Activated T-helper 2 cell treated with anti-CD3 and anti-CD28 coated beads, Interferon-gamma antibody, Interleukin-2, Interleukin-4, amounts not matched to agents 10 μg/mL and 5 μg/mL and 100 μg/mL, durations not matched to agents 14 hours and 24 hours and 36 hours (primary cell): ENCODE measurements around the gene SLC17A8. TPM values are rescaled to one million over a fixed set of nuclear protein-coding genes. Genes with fewer than 3 reads are reported as not detected.

ENCODE experiments used
- DNase-seq: peaks from one replicate; pipeline ENCODE4 v3.0.0; 2021; ENCODE audit warnings: low spot score
- H3K27ac Mint-ChIP-seq: one replicate; pipeline ENCODE4 v1.8.0; 2021; ENCODE audit warnings: mixed read lengths
- H3K27me3 Mint-ChIP-seq: one replicate; pipeline ENCODE4 v1.8.0; 2021; ENCODE audit warnings: low read depth, mixed read lengths
- H3K36me3 Mint-ChIP-seq: one replicate; pipeline ENCODE4 v1.8.0; 2021; ENCODE audit warnings: low read depth, mixed read lengths
- H3K4me1 Mint-ChIP-seq: one replicate; pipeline ENCODE4 v1.8.0; 2021; ENCODE audit warnings: low read depth, mixed read lengths
- H3K4me3 Mint-ChIP-seq: one replicate; pipeline ENCODE4 v1.8.0; 2021; ENCODE audit warnings: low read depth, mild to moderate bottlenecking, moderate library complexity, mixed read lengths
- H3K9me3 Mint-ChIP-seq: one replicate; pipeline ENCODE4 v1.8.0; 2021; ENCODE audit warnings: mixed read lengths
- intact Hi-C: fragments of 100-400 bp; cut with micrococcal nuclease; formaldehyde crosslinking; loops from one replicate; pipeline ENCODE4 v1.15.1; 2023
- total RNA-seq: library from RNA; stranded (reverse); gene quantifications from 2 replicates; pipeline ENCODE4 v1.2.3, GENCODE V29; 2022

Gene SLC17A8
- total RNA-seq, 1 donor from 2014 or later: not detected

DNA sequence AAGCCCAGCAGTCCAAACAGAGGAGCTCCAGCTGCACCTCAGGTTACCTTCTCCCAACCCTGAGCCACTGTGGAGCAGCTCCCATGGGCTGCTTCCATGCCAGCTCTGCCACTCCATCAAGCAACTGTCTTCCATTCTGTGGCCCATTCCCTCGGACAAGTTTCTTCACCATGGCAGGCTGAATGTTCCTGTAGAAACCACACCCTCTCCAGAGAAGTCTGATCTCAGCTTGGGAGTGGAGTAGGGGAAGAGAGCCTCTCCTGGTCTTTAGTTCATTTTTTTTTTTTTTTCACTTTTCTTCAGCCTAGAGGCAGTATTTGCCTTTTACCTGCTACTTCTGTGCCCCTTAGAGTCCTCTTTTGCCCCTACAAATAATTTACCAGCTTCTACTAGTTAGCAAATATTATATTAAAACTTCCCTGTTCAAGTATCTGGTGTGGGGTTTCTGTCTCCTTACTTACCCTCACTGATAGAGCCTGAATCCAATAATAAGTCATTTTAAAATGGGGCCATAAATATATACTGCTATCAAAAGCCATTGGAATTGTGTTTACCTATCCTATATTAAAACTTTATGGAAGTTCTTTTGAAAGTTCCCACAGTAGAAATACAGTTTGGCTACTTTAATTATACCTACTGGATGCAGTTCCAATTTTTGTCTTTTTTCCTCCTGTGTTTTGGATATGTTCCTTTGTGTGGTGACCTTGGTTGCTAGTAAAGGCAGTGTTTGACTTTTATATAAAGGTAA is 11.7 kb upstream of the SLC17A8 start:
- no peak for DNase-seq
- Mint-ChIP-seq H3K27ac (no peak overlapping the region), H3K27me3 (peaks cover under 1% of the 10 kb centered on the region), H3K4me3 (no peak overlapping the region), H3K4me1 (no peaks in the 10 kb centered on the region), H3K9me3 (no peaks in the 10 kb centered on the region), H3K36me3 (peaks cover 4% of the 10 kb centered on the region)
- intact Hi-C loops: no loop called here

DNA sequence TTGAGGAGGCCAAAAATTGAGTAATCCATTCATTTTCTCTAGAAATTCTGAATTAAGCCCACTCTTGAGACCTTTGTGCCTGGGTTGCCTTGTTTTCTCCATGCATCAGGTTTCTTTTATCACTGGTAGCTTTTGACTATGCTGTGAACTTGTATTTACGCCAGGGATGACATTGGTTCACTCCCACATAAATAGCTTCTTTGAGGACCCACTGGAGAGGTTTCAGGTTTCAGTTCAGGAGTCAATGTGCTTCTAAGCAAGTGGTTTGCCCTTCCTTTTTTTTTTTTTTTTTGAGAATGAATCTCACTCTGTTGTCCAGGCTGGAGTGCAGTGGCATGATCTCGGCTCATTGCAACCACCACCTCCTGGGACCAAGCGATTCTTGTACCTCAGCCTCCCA is 10.2 kb upstream of the SLC17A8 start:
- H3K4me1 Mint-ChIP-seq: no peaks in the 10 kb centered on the region
- H3K36me3 Mint-ChIP-seq: peaks cover 4% of the 10 kb centered on the region
- intact Hi-C loops: no loop called here
- peaks cover 9% of the 10 kb centered on the region for H3K27me3 Mint-ChIP-seq
- no peak for DNase-seq
- no peak overlapping the region for H3K4me3 Mint-ChIP-seq
- no peak overlapping the region for H3K27ac Mint-ChIP-seq
- H3K9me3 Mint-ChIP-seq: no peaks in the 10 kb centered on the region

DNA sequence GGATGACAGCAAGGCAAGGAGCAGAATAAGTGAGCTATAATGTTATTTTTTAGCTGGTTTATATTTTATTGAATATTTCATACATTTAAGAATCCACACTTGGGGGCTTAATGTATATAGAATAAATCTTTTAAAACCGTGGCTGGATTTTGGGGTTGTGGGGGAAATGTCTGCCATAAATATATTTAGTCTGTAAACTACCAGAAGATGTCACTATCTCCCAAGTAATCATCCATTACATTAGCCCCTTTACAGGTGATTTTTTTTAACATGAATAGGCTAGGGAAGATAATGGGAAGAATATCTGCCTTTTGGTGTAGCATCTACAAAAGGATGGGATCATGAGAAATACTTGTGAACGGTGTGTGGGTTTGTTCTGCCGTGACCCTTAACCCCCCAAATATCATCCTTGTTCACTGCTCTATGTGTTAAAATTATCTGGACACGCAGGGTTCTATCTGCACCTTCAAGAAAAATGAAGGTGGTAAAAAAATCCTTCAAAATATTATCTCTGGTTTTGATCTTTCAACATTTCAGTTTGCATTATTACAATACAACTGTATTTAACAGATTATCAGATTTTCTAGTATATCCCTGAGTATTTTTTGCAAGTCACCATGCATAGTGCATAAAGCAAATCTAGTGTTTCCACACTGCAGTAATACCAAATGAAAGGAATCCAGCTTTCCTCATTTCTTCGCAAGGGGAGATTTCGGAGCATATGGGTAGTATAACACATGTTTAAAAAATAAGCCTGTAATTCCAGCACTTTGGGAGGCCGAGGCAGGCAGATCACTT is 8.0 kb upstream of the SLC17A8 start:
- Mint-ChIP-seq H3K4me1 (no peaks in the 10 kb centered on the region), H3K27me3 (peaks cover 12% of the 10 kb centered on the region), H3K4me3 (no peak overlapping the region), H3K9me3 (no peaks in the 10 kb centered on the region), H3K36me3 (no peaks in the 10 kb centered on the region), H3K27ac (no peak overlapping the region)
- intact Hi-C loops: no loop called here
- no peak for DNase-seq

DNA sequence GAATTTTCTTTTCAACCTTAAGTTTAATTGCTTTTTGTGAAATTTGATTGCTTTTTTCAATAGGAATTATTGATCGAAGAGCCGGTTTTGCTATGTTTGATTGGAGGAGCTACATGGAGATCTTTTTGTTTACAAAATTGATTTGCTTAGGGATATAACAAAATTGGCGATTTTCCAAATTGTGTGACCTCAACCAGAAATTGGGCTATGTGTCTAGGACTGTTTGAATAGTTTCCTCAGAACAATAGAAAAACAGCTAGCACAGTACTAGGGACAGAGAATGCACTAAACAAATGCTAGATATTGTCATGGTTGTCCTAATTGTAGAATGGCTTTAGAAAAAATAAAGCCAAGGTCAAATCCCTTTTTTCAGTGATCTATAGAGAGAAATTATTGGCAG is 2.4 kb downstream of the SLC17A8 start:
- Mint-ChIP-seq H3K9me3 (no peaks in the 10 kb centered on the region), H3K4me3 (no peak overlapping the region), H3K36me3 (no peaks in the 10 kb centered on the region), H3K4me1 (no peaks in the 10 kb centered on the region), H3K27me3 (peaks cover 23% of the 10 kb centered on the region), H3K27ac (no peak overlapping the region)
- intact Hi-C loops: no loop called here
- no peak for DNase-seq

DNA sequence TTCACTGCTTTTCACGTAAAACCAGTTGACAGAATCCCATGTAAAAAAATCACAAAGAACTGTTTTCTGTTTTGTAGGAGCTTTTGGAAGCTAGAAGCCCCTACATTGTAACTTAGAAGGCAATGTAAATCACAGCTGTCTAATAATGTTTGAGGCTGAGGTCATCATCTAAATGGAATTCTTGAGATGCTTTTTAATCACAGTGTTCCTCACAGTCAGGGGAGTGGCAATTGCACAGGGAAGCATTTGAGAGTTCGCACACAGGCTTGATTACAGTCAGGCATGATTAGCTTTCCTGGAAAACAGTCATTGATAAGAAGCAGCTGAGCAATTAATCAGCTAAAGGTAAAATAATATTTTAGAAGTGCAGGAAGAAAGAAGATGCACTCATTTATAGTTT is 2.9 kb downstream of the SLC17A8 start:
- intact Hi-C loops: no loop called here

DNA sequence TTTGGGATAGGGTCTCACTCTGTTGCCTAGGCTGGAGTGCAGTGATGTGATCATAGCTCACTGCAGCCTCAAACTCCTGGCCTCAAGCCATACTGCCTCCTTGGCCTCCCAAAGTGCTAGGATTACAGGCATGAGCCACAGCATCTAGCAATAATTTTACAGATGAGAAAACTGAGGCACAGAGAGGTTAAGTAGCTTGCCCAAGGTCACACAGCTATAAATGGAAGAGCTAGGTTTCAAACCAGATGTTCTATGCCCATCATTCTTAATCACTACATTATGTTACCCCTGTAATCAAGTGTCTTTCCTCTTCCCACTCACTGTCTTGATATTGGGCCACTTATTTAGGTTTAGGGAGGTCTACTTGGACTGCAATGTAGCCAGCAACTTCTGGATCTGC is 3.6 kb downstream of the SLC17A8 start:
- H3K27me3 Mint-ChIP-seq: peaks cover 16% of the 10 kb centered on the region
- intact Hi-C loops: no loop called here
- H3K27ac Mint-ChIP-seq: no peak overlapping the region
- DNase-seq: no peak
- no peaks in the 10 kb centered on the region for H3K36me3 Mint-ChIP-seq
- no peak overlapping the region for H3K4me3 Mint-ChIP-seq
- H3K4me1 Mint-ChIP-seq: no peaks in the 10 kb centered on the region
- H3K9me3 Mint-ChIP-seq: no peaks in the 10 kb centered on the region

More for the DNA sequence above, 2.9 kb downstream of the SLC17A8 start:
- Mint-ChIP-seq H3K4me1 (no peaks in the 10 kb centered on the region), H3K27me3 (peaks cover 18% of the 10 kb centered on the region), H3K9me3 (no peaks in the 10 kb centered on the region), H3K27ac (no peak overlapping the region), H3K4me3 (no peak overlapping the region), H3K36me3 (no peaks in the 10 kb centered on the region)
- no peak for DNase-seq

DNA sequence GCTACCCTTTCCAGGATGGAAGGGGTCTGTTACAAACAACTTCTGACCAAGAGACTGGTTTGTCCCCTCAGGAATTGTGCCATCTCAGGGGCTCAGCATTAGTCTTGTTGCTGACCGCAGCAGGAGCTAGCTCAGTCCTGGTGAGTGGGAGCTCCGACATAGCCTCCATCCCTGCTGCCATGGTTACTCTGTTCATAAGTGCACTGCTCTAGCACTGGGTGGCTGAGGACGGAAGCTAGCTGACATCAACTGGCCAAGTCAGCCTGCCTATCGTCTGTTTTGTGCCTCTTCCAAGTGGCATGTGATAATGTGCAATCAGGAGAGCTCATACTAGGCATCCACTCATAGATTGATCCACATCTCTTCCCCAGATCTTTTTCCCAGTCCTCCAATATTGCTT is 7.5 kb downstream of the SLC17A8 start:
- Mint-ChIP-seq H3K9me3 (no peaks in the 10 kb centered on the region), H3K4me3 (no peak overlapping the region), H3K27ac (no peak overlapping the region), H3K4me1 (no peaks in the 10 kb centered on the region), H3K36me3 (no peaks in the 10 kb centered on the region), H3K27me3 (peaks cover 2% of the 10 kb centered on the region)
- intact Hi-C loops: no loop called here
- DNase-seq: no peak

DNA sequence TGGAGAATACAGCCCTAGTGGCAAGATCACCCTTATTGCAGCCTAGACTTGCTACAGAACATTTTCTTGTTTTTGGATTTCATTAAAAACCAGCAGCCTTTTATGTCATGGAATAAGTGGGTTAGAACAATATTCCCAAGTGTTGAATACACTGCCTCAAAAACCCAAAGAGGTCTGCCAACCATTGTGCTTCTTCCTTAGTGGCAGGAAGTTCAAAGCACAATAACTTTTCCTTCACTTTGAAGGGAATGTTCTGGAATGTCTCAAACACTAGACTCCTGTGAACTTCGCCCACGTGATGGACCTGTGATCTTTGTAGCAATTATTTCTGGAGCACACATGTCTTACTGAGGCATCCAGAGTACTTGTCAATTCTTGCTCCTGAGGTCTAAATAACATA is 8.5 kb downstream of the SLC17A8 start:
- peaks cover 4% of the 10 kb centered on the region for H3K27me3 Mint-ChIP-seq
- H3K9me3 Mint-ChIP-seq: no peaks in the 10 kb centered on the region
- no peak overlapping the region for H3K27ac Mint-ChIP-seq
- H3K36me3 Mint-ChIP-seq: no peaks in the 10 kb centered on the region
- no peak for DNase-seq
- intact Hi-C loops: no loop called here
- H3K4me3 Mint-ChIP-seq: no peak overlapping the region
- H3K4me1 Mint-ChIP-seq: no peaks in the 10 kb centered on the region

DNA sequence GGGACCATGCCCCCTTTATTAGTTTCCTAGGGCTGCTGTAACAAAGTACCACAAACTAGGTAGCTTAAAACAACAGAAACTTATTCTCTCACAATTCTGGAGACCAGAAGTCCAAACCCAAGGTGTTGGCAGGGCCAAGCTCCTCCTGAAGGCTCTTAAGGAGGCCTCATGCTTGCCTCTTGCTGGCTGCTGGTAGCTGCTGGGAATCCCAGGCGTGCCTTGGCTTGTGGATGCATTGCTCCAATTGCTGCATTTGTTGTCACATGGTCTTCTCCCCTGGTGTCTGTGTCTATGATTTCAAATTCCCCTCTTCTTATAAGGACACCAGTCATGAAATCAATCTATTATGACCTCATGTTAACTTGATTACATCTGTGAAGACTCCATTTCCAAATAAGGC is 11.2 kb downstream of the SLC17A8 start:
- intact Hi-C loops: no loop called here
- no peak for DNase-seq
- no peak overlapping the region for H3K27ac Mint-ChIP-seq
- H3K4me3 Mint-ChIP-seq: no peak overlapping the region
- H3K9me3 Mint-ChIP-seq: no peaks in the 10 kb centered on the region
- H3K36me3 Mint-ChIP-seq: no peaks in the 10 kb centered on the region
- peaks cover 4% of the 10 kb centered on the region for H3K27me3 Mint-ChIP-seq
- H3K4me1 Mint-ChIP-seq: no peaks in the 10 kb centered on the region

DNA sequence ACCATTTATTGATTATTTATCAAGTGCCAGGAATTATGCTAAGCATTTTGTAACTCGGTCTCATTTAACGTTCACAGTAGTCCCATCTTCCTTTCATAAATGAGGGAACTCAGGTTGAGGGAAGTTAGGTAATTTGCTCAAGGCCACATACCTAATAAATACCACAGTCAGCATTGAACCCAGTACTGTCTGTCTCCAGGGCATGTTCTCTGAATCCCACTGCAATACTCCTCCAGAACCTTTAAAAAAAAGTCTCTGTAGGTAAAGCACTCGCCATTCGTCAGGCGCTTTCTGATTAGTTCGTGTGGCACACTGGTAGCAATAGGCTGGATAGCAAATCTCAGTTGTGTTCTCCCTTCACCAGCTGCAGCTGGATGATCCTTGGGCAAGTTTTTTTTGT is 14.3 kb downstream of the SLC17A8 start:
- DNase-seq: no peak
- peaks cover 4% of the 10 kb centered on the region for H3K27me3 Mint-ChIP-seq
- intact Hi-C loops: no loop called here
- no peaks in the 10 kb centered on the region for H3K9me3 Mint-ChIP-seq
- no peak overlapping the region for H3K4me3 Mint-ChIP-seq
- H3K36me3 Mint-ChIP-seq: no peaks in the 10 kb centered on the region
- H3K27ac Mint-ChIP-seq: no peak overlapping the region
- H3K4me1 Mint-ChIP-seq: no peaks in the 10 kb centered on the region

DNA sequence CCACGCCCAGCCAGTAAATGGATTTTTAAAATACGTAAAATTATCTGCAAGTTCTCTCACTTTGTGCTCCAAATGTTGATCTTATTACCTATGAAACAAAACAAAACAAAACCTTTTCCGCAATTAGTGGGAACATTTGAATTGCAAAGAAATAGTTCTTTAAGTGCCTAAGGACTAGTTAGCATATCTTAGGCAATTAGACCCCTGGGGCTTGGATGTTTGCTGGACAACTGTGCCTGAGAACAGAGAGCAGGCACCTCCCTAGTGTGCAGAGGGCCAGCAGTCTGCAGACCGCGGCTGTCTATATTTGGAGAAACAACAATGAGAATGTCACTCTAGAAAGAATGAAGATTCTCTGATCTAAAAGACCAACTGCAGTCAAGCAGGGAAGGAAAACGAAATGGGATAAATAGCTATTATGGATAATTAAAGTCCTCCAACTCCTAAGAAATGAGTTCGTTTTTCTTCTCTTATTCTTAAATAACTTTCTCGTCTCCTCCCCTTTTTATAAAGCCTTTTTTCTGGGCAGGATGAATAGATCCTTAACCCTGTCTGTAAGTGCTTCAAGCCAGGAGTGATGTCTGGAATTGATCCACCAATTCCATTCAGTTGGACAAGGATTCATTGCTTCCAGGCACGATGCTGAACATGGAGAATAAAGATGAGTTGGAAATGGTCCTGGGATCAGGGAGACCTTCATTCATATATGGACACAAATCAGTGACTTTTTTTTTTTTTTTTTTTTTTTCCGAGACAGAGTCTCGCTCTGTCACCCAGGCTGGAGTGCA is 16.2 kb downstream of the SLC17A8 start:
- no peak overlapping the region for H3K4me3 Mint-ChIP-seq
- no peaks in the 10 kb centered on the region for H3K36me3 Mint-ChIP-seq
- H3K27ac Mint-ChIP-seq: no peak overlapping the region
- no peak for DNase-seq
- no peaks in the 10 kb centered on the region for H3K9me3 Mint-ChIP-seq
- intact Hi-C loops: no loop called here
- H3K4me1 Mint-ChIP-seq: no peaks in the 10 kb centered on the region
- H3K27me3 Mint-ChIP-seq: peaks cover 3% of the 10 kb centered on the region

DNA sequence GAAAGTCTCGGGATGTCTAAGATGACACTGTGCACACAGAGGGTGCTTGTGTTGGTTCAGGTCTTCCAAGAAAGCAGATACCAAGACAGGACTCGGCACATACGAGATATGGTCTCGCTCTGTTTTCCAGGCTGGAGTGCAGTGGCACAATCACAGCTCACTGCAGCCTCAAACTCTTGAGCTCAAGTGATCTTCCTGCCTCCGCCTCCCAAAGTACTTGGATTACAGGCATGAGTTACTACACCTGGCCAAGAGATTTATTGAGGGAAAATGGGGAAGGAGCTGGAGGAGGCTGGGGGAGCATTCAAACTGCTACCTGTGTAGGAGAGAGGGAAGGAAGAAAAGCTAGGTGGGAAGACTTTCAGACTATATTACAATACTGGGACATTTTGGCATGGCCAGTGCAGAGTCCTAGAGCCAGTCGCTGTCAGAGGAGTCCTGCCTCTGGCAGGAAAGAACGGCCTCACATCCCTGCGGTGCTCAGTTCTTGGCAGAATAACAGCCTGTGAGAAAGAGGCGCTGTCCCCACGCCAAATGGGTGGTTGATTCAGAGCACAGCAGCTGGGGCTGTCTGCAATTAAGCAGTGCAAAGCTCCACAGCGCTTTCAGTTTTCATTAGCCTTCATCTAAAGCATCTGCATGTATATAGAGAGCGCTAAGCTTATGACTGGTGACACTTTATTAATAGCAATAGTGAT is 18.3 kb downstream of the SLC17A8 start:
- intact Hi-C loops: no loop called here
- Mint-ChIP-seq H3K36me3 (no peaks in the 10 kb centered on the region), H3K9me3 (no peaks in the 10 kb centered on the region), H3K4me3 (no peak overlapping the region), H3K27ac (no peak overlapping the region), H3K27me3 (no peaks in the 10 kb centered on the region), H3K4me1 (no peaks in the 10 kb centered on the region)
- no peak for DNase-seq
